ENCODE data around the gene KCTD3. TPM values are rescaled to one million over a fixed set of nuclear protein-coding genes. Genes with fewer than 3 reads are reported as not detected.

KCTD3 gene
- total and polyA plus RNA-seq, 2 donors from 2014 or later, result 20.3 to 41.6 TPM

- no peaks in the 10 kb centered on the region for H3K27me3 ChIP-seq (ENCODE audit: control insufficient read depth, insufficient read depth, low read length)
- intact Hi-C loops (cut with DNase I), result no loop called here
- no peak for DNase-seq
- no peaks in the 10 kb centered on the region for H3K36me3 ChIP-seq (ENCODE audit: control insufficient read depth in 2 of 3, insufficient read depth in 3 of 3, low read length in 3 of 3)
- FAIRE-seq, result no peak
- no peak overlapping the region for H3K27ac ChIP-seq (ENCODE audit: low read depth in 2 of 2, low read length in 2 of 2)
- H3K9me3 ChIP-seq (ENCODE audit: control insufficient read depth in 2 of 3, insufficient read depth in 1 of 3, low read length in 3 of 3), result no peaks in the 10 kb centered on the region
- H3K4me1 ChIP-seq (ENCODE audit: control insufficient read depth in 2 of 3, insufficient read depth in 2 of 3, low read depth in 1 of 3, low read length in 3 of 3), result no peaks in the 10 kb centered on the region
- TF ChIP-seq, protein P1, sequence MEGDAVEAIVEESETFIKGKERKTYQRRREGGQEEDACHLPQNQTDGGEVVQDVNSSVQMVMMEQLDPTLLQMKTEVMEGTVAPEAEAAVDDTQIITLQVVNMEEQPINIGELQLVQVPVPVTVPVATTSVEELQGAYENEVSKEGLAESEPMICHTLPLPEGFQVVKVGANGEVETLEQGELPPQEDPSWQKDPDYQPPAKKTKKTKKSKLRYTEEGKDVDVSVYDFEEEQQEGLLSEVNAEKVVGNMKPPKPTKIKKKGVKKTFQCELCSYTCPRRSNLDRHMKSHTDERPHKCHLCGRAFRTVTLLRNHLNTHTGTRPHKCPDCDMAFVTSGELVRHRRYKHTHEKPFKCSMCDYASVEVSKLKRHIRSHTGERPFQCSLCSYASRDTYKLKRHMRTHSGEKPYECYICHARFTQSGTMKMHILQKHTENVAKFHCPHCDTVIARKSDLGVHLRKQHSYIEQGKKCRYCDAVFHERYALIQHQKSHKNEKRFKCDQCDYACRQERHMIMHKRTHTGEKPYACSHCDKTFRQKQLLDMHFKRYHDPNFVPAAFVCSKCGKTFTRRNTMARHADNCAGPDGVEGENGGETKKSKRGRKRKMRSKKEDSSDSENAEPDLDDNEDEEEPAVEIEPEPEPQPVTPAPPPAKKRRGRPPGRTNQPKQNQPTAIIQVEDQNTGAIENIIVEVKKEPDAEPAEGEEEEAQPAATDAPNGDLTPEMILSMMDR (IDR thresholded peaks at IDR 0.05; ENCODE audit: borderline replicate concordance, extremely low read depth, insufficient read depth), result no peak
- H3K9ac ChIP-seq (ENCODE audit: low read length in 3 of 3), result no peak overlapping the region
- no peak overlapping the region for H3K4me3 ChIP-seq (ENCODE audit: low read length in 3 of 3)
Measured at GRCh38 chr1:215640429-215641148, 73.5 kb downstream of the KCTD3 start.

DNA sequence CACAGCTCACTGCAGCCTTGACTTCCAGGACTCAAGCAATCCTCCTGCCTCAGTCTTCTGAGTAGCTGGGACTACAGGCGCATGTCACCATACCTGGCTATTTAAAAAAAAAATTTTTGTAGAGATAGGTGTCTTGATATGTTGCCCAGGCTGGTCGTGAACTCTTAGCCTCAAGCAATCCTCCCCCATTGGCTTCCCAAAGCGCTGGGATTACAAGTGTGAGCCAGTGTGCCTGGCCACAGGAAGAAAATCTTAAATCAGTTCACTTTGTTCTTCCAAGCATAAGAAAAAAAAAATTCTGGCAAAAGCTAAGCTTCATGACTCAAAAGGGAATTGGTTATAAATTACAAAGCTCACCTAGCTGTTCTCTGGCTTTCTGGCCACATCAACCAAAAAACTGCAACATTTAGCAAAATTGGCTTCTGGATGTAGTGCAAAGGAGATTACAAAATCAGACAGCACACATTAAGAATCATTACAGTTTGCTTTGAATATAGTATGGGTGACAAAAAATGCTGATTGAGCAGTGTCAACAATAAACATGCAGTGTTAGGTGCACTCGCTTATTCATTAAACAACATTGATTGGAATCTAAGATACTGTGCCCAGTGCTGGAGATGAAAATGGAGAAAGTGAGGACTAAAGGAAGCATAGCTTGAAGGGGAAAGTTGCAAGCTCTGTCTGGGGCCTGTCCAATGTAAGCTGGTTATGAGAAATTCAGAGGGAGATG lies 76.7 kb downstream of the KCTD3 start:
- Histone ChIP-seq H3K4me1 (ENCODE audit: control insufficient read depth in 2 of 3, insufficient read depth in 2 of 3, low read depth in 1 of 3, low read length in 3 of 3) (no peaks in the 10 kb centered on the region), H3K9me3 (ENCODE audit: control insufficient read depth in 2 of 3, insufficient read depth in 1 of 3, low read length in 3 of 3) (no peaks in the 10 kb centered on the region), H3K36me3 (ENCODE audit: control insufficient read depth in 2 of 3, insufficient read depth in 3 of 3, low read length in 3 of 3) (no peaks in the 10 kb centered on the region), H3K27me3 (ENCODE audit: control insufficient read depth, insufficient read depth, low read length) (no peaks in the 10 kb centered on the region), H3K9ac (ENCODE audit: low read length in 3 of 3) (no peak overlapping the region), H3K4me3 (ENCODE audit: low read length in 3 of 3) (no peak overlapping the region), H3K27ac (ENCODE audit: low read depth in 2 of 2, low read length in 2 of 2) (no peak overlapping the region)
- FAIRE-seq (no peak), DNase-seq (no peak)
- intact Hi-C loops (cut with DNase I), result no loop called here
- TF ChIP-seq, protein P1 (IDR thresholded peaks at IDR 0.05; ENCODE audit: borderline replicate concordance, extremely low read depth, insufficient read depth), result no peak

DNA sequence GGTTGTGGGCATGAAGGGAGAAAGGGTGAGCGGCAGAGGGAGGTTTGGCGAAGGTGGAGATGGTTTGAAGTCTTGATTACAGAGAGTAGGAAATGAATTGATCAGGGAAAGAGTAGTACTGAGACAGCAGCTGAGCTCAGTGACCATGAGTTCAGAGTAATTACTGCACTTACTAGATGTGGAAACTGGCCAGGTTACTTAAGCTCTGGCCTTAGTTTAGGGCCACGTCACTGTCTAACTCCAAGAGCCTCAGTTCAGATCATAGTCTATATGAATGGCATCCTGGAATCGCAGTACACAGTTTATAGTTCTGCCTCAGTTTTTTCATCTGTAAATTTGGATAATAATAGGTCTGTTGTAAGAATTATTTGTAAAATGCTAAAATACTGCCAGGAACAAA lies 78.1 kb downstream of the KCTD3 start:
- no peaks in the 10 kb centered on the region for H3K36me3 ChIP-seq (ENCODE audit: control insufficient read depth in 2 of 3, insufficient read depth in 3 of 3, low read length in 3 of 3)
- H3K9ac ChIP-seq (ENCODE audit: low read length in 3 of 3), result no peak overlapping the region
- H3K9me3 ChIP-seq (ENCODE audit: control insufficient read depth in 2 of 3, insufficient read depth in 1 of 3, low read length in 3 of 3), result no peaks in the 10 kb centered on the region
- TF ChIP-seq, protein P1 (IDR thresholded peaks at IDR 0.05; ENCODE audit: borderline replicate concordance, extremely low read depth, insufficient read depth), result no peak
- DNase-seq, result no peak
- no peak overlapping the region for H3K4me3 ChIP-seq (ENCODE audit: low read length in 3 of 3)
- H3K27ac ChIP-seq (ENCODE audit: low read depth in 2 of 2, low read length in 2 of 2), result no peak overlapping the region
- intact Hi-C loops (cut with DNase I), result no loop called here
- no peaks in the 10 kb centered on the region for H3K4me1 ChIP-seq (ENCODE audit: control insufficient read depth in 2 of 3, insufficient read depth in 2 of 3, low read depth in 1 of 3, low read length in 3 of 3)
- H3K27me3 ChIP-seq (ENCODE audit: control insufficient read depth, insufficient read depth, low read length), result no peaks in the 10 kb centered on the region
- FAIRE-seq, result no peak

Measured in kidney (tissue), 14 donors.